Embryonic facial prominence (tissue), 1 donor: ENCODE measurements around the gene SEMA3D.
"Not testable (repeated sequence)": the region's sequence is repeated elsewhere in the genome, so short reads cannot be mapped to it uniquely, and the experiment has no call there.

Experiments
- DNase-seq: peaks from one replicate; pipeline ENCODE4 v3.0.0-alpha.2; 2016; ENCODE audit errors: extremely low spot score

The SEMA3D gene

GRCh38 chr7:84992954-84993353 lies 193.9 kb downstream of the SEMA3D start:
- not testable (repeated sequence) for DNase-seq

GRCh38 chr7:84985073-84985784 lies 201.6 kb downstream of the SEMA3D start:
- DNase-seq = no peak

GRCh38 chr7:84982199-84982598 lies 204.7 kb downstream of the SEMA3D start:
- no peak for DNase-seq

- DNase-seq = no peak
These were observed 205.5 kb downstream of the SEMA3D start for GRCh38 chr7:84981055-84981976.

- DNase-seq = no peak
These were observed 211.2 kb downstream of the SEMA3D start for GRCh38 chr7:84975586-84976185.

GRCh38 chr7:84971360-84971759 lies 215.5 kb downstream of the SEMA3D start:
- no peak for DNase-seq

- no peak for DNase-seq
These were observed 216.2 kb downstream of the SEMA3D start for GRCh38 chr7:84970670-84971069.

GRCh38 chr7:84953234-84953633 lies 233.6 kb downstream of the SEMA3D start:
- DNase-seq = no peak

GRCh38 chr7:84950836-84951235 lies 236.0 kb downstream of the SEMA3D start:
- no peak for DNase-seq

GRCh38 chr7:84949501-84949900 lies 237.4 kb downstream of the SEMA3D start:
- no peak for DNase-seq

GRCh38 chr7:84949067-84949466 lies 237.8 kb downstream of the SEMA3D start:
- no peak for DNase-seq

- DNase-seq = no peak
These were observed 238.2 kb downstream of the SEMA3D start for GRCh38 chr7:84948634-84949033.

GRCh38 chr7:84946549-84946948 lies 240.3 kb downstream of the SEMA3D start:
- DNase-seq = no peak
